ENCODE results near the gene TTC34. TPM values are rescaled to one million over a fixed set of nuclear protein-coding genes. Genes with fewer than 3 reads are reported as not detected.
A peak's percentile ranks its signal among the peaks of the same experiment; 100 is the strongest.

The TTC34 gene
- total RNA-seq, 2 donors from 2014 or later, result 0.43 to 0.88 TPM

DNA sequence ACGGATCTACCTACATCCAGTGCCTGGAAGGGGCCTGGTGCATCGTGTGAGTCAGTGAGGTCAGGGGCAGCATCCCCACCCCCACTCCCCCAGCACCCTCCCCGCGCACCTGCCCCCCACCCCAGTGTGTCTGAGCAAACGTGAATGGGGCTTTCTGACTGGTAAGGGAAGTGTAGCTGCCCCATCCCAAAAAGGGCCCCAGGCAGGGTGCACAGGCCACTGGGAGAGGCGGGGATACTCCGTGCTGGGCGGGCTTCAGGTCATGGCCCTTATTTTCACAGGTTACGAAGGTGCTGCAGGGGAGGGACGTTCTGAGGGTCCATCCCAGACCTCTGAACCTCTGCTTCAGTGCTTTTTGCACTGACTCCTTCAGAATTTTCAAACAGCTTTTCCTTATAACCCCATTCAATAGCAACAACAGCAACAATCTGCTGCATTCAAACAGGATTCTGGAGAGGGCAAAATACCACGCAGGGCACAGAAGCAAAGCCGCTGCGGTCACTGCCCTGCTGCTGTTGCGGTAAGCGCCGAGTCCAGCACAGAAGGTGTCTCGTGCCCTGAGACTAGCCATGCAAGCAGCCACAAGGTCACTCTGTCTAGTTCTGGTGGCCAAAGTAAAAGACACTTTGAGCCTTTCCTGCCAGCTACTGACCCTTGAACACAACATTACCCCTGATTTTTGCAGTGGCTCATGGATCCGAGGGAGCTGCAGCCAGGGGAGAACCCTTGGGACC, 10.3 kb downstream of the TTC34 start:
- no peak overlapping the region for H3K27ac Mint-ChIP-seq
- peaks cover 41% of the 10 kb centered on the region for H3K27me3 Mint-ChIP-seq (ENCODE audit: low read depth)
- ATAC-seq (replicated peaks in 1 of 2) (no peak), DNase-seq (no peak)
- H3K4me3 Mint-ChIP-seq, result no peak overlapping the region
- peaks cover 2 to 5% of the 10 kb centered on the region in 2 donors for H3K9me3 Mint-ChIP-seq
- no peaks in the 10 kb centered on the region for H3K4me1 Mint-ChIP-seq (ENCODE audit: low read depth)
- peaks cover 5 to 10% of the 10 kb centered on the region in 2 donors for H3K36me3 Mint-ChIP-seq (ENCODE audit: insufficient read depth in 2 of 2)

- Mint-ChIP-seq H3K36me3 (ENCODE audit: insufficient read depth in 2 of 2) (peaks cover 5 to 8% of the 10 kb centered on the region in 2 donors), H3K4me1 (ENCODE audit: low read depth) (no peaks in the 10 kb centered on the region), H3K4me3 (no peak overlapping the region), H3K9me3 (peaks cover 2 to 5% of the 10 kb centered on the region in 2 donors), H3K27ac (no peak overlapping the region), H3K27me3 (ENCODE audit: low read depth) (peaks cover 41% of the 10 kb centered on the region)
- DNase-seq (no peak), ATAC-seq (replicated peaks in 1 of 2) (no peak)
These were observed 11.4 kb downstream of the TTC34 start for GRCh38 chr1:2789986-2790581.

- DNase-seq (no peak), ATAC-seq (replicated peaks in 1 of 2) (no peak)
- Mint-ChIP-seq H3K36me3 (ENCODE audit: insufficient read depth in 2 of 2) (peaks cover 2 to 7% of the 10 kb centered on the region in 2 donors), H3K4me1 (ENCODE audit: low read depth) (no peaks in the 10 kb centered on the region), H3K4me3 (peak overlapping the region; percentile 15 to 31), H3K27ac (no peak overlapping the region), H3K27me3 (ENCODE audit: low read depth) (peaks cover 41% of the 10 kb centered on the region), H3K9me3 (peaks cover 2 to 5% of the 10 kb centered on the region in 2 donors)
These were observed 12.1 kb downstream of the TTC34 start for GRCh38 chr1:2789164-2789985.

DNA sequence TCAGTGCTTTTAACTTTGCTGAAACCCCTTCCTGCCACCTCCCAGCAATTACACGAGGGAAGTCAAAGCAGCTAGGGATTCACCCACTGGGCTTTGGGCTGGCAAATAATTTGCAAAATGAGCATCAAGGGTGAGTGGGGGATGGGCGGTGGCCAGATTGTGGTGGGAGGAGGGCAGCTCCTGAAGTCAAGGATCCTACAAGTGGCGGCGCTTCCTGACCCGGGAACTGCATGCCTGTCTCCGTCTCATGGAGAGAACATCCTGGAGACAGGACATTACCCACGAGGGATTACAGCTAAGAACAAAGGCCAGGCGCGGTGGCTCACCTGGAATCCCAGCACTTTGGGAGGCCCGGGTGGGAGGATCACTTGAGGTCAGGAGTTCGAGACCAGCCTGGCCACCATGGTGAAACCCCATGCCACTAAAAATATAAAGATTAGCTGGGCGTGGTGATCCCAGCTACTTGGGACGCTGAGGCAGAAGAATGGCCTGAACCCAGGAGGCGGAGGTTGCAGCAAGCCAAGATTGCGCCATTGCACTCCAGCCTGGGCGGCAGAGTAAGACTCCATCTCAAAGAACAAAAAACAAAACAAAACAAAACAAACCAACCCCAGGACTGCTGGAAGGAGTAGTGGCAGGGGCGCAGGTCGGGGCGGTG, 12.9 kb downstream of the TTC34 start:
- Mint-ChIP-seq H3K36me3 (ENCODE audit: insufficient read depth in 2 of 2) (peaks cover 2 to 5% of the 10 kb centered on the region in 2 donors), H3K4me1 (ENCODE audit: low read depth) (no peaks in the 10 kb centered on the region), H3K9me3 (peaks cover 2 to 5% of the 10 kb centered on the region in 2 donors), H3K27me3 (ENCODE audit: low read depth) (peaks cover 41% of the 10 kb centered on the region), H3K27ac (no peak overlapping the region), H3K4me3 (peak overlapping the region; percentile 15 to 31)
- DNase-seq, result no peak
- ATAC-seq (replicated peaks in 1 of 2), result no peak

DNA sequence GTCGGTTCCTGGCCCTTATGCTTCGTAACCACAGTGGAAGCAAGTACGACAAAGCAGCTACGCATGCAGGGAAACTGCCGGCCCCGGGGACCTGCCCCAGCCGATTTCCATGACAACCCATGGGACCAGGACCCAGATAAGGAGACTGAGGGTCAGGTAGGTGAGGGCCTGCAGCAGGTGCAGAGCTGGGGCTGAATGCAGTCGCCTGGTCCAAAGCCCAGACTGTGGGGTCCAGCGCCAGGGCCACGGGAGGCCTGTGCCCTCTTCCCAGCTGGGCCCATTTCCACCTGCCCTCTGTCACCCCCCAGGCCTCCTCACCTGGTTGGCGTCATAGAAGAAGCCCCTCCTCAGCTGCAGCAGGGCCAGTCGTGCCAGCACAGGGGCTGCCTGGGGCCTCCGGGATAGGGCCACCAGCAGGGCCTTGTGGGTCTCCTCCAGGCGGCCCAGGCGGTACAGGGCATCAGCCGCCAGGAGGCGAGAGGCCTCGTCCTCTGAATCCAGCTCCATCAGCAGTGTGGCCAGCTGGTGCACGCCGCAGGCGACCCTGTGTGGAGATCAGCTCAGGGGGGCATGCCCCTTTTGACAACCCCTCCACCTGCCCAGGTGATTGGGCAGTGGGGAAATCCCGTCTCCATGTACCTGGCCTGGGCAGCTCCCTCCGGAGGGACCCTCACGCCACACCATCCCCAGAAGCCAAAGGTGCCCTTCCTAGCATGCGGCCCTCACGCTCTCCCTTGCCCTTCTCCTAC, 14.2 kb downstream of the TTC34 start:
- Mint-ChIP-seq H3K4me3 (no peak overlapping the region), H3K4me1 (ENCODE audit: low read depth) (no peaks in the 10 kb centered on the region), H3K27me3 (ENCODE audit: low read depth) (peaks cover 35% of the 10 kb centered on the region), H3K9me3 (peaks cover 1 to 7% of the 10 kb centered on the region in 2 donors), H3K27ac (no peak overlapping the region), H3K36me3 (ENCODE audit: insufficient read depth in 2 of 2) (peaks cover 3% of the 10 kb centered on the region in 2 donors)
- no peak for DNase-seq
- no peak for ATAC-seq (replicated peaks in 1 of 2)

- ATAC-seq (replicated peaks in 1 of 2) (peak; percentile 49 to 72), DNase-seq (peak; percentile 75 to 80)
- Mint-ChIP-seq H3K4me1 (ENCODE audit: low read depth) (no peaks in the 10 kb centered on the region), H3K4me3 (no peak overlapping the region), H3K27me3 (ENCODE audit: low read depth) (peaks cover 32% of the 10 kb centered on the region), H3K9me3 (peaks cover 7 to 10% of the 10 kb centered on the region in 2 donors), H3K36me3 (ENCODE audit: insufficient read depth in 2 of 2) (peaks cover 4 to 10% of the 10 kb centered on the region in 2 donors), H3K27ac (no peak overlapping the region)
These were observed 14.9 kb downstream of the TTC34 start for GRCh38 chr1:2786329-2787162.

DNA sequence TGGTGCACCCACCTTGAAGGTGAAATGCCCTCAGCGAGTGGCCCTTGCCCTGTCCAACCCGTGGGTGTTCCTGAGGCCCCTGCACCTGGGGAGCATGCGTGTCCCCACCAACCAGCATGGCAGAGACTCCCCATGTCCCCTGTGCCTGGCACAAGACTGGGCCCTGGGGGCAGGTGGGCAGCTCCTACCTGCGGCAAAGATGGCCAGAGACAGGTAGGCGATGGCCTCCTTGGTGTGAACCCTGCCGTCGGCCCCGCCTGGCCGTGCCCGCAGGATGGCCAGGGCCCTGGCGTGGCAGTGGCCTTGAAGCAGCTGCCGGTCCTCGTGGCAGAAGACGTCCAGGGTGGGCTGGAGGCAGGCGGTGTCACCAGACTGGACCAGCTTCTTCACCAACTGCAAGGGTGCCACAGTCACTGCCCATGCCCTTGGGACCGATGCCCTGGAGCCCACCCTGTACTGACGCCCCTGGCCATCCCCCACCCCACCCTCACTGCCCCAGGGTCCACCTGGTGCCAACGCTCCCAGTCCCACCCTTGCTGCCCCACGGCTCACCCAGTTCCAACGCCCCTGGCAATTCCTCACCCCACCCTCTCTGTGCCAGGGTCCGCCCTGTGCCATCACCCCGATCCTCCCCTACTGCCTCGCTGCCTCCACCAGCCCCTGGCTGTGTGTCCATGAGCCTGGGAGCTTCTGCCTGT, 15.7 kb downstream of the TTC34 start:
- H3K27ac Mint-ChIP-seq, result no peak overlapping the region
- no peaks in the 10 kb centered on the region for H3K4me1 Mint-ChIP-seq (ENCODE audit: low read depth)
- no peak overlapping the region for H3K4me3 Mint-ChIP-seq
- H3K36me3 Mint-ChIP-seq (ENCODE audit: insufficient read depth in 2 of 2), result peaks cover 4 to 12% of the 10 kb centered on the region in 2 donors
- peaks cover 9 to 10% of the 10 kb centered on the region in 2 donors for H3K9me3 Mint-ChIP-seq
- H3K27me3 Mint-ChIP-seq (ENCODE audit: low read depth), result peaks cover 34% of the 10 kb centered on the region
- ATAC-seq (replicated peaks in 1 of 2) (no peak), DNase-seq (no peak)

DNA sequence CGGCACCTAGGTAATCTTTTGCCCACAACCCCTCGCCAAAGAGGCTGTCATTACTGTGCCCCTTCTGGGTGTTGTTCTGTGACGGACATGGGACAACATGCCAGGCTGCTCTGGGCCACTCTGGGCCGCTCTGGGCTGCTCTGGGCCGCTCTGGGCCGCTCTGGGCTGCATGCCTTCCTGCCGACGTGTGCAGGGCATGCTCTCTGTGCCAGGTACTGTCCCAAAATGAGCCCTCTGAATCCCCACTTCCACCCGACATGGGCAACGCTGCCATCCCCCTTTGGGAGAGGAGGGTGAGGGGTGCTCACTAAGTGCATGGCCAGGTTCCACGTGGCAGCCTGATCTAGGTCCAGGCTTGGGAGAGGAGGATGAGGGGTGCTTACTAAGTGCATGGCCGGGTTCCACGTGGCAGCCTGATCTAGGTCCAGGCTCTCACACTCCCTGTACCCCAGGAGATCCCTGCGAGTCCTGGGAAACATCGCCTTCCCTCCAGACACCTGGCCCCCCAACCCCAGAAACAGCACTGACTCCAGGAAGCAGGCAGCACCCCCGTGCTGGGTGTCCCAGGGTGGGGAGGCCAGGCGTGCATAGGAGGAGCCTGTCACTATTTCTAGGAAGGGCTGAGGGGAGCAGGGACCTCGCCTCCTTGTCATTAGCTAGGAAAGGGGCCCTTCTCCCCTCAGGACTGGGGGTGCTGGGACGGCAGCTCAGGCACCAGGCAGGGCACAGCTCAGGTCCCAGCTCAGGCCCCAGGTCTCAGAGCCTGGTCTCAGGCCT, 16.5 kb downstream of the TTC34 start:
- Mint-ChIP-seq H3K9me3 (peaks cover 9 to 10% of the 10 kb centered on the region in 2 donors), H3K4me1 (ENCODE audit: low read depth) (no peaks in the 10 kb centered on the region), H3K27me3 (ENCODE audit: low read depth) (peaks cover 35% of the 10 kb centered on the region), H3K27ac (no peak overlapping the region), H3K4me3 (no peak overlapping the region), H3K36me3 (ENCODE audit: insufficient read depth in 2 of 2) (peaks cover 4 to 12% of the 10 kb centered on the region in 2 donors)
- DNase-seq, result no peak
- no peak for ATAC-seq (replicated peaks in 1 of 2)

DNA sequence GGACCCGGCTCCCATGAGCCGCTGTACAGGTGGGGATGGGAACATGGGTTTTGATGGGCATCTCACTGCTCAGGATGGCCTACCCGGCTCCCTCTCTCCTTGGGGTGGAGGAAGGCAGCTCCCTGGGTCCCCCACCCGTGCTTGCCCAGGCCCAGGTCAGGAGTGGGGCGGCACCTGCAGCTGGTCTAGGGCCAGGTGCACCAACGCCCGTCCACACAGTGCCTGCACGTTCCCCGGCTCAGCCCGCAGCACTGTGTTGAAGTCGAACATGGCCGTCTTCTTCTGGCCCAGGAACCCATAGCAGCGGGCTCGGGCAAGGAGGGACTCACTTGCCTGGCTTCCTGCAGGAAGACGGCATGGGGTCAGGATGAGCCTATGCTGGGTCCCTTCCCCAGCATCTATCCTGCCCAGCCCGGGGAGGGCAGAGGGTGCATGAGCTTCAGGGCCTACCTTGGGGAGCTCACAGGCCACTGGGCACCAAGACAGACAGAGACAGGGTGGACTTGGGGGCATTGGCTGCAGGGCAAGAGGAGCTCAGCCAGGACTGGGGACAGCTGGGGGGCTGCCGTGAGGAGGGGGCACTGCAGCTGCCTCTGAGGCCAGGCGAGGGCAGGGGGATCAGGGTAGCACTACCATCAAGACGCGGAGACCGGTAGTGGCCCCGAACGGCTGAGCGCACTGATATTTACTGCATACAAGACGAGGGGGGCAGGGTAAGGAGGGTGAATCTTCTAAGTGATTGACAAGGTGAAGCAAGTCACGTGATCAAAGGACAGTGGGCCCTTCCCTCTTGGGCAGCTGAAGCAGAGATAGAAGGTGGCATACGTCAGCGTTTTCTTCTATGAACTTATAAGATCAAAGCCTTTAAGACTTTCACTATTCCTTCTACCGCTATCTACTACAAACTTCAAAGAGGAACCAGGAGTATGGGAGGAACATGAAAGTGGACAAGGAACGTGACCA, 17.8 kb downstream of the TTC34 start:
- Mint-ChIP-seq H3K36me3 (ENCODE audit: insufficient read depth in 2 of 2) (peaks cover 4 to 12% of the 10 kb centered on the region in 2 donors), H3K9me3 (peaks cover 9 to 10% of the 10 kb centered on the region in 2 donors), H3K27me3 (ENCODE audit: low read depth) (peaks cover 42% of the 10 kb centered on the region), H3K4me1 (ENCODE audit: low read depth) (no peaks in the 10 kb centered on the region), H3K4me3 (no peak overlapping the region), H3K27ac (no peak overlapping the region)
- no peak for ATAC-seq (replicated peaks in 1 of 2)
- no peak for DNase-seq

GRCh38 chr1:2783069-2783434, 18.4 kb downstream of the TTC34 start:
- Mint-ChIP-seq H3K27ac (no peak overlapping the region), H3K4me3 (no peak overlapping the region), H3K9me3 (peaks cover 9 to 10% of the 10 kb centered on the region in 2 donors), H3K36me3 (ENCODE audit: insufficient read depth in 2 of 2) (peaks cover 4 to 12% of the 10 kb centered on the region in 2 donors), H3K4me1 (ENCODE audit: low read depth) (no peaks in the 10 kb centered on the region), H3K27me3 (ENCODE audit: low read depth) (peaks cover 38% of the 10 kb centered on the region)
- ATAC-seq (replicated peaks in 1 of 2), result no peak
- DNase-seq, result no peak
